Parathyroid adenoma (tissue), 2 donors: Measurements from ENCODE around the gene EFNA3.

Experiments used
- H2AFZ ChIP-seq: fragments of 300-600 bp; sonication (generic); one replicate; pipeline ENCODE4 v1.7.0; 2017; ENCODE audit warnings: antibody characterized with exemption, mild to moderate bottlenecking
- H3K27ac ChIP-seq: fragments of 300-600 bp; sonication (generic); one replicate; pipeline ENCODE4 v1.7.0; 2017
- H3K27me3 ChIP-seq: fragments of 300-600 bp; sonication (generic); one replicate; pipeline ENCODE4 v1.7.0; 2017; ENCODE audit warnings: low read length; ENCODE audit not compliant: control insufficient read depth, insufficient read depth
- H3K36me3 ChIP-seq: fragments of 300-600 bp; sonication (generic); one replicate; pipeline ENCODE4 v1.7.0; 2017; ENCODE audit warnings: low read length; ENCODE audit not compliant: control insufficient read depth, insufficient read depth
- H3K4me1 ChIP-seq: fragments of 300-600 bp; sonication (generic); one replicate; pipeline ENCODE4 v1.7.0; 2017; ENCODE audit warnings: control low read depth
- H3K4me2 ChIP-seq: fragments of 300-600 bp; sonication (generic); one replicate; pipeline ENCODE4 v1.7.0; 2017; ENCODE audit warnings: low read length
- H3K4me3 ChIP-seq: fragments of 300-600 bp; sonication (generic); one replicate; pipeline ENCODE4 v1.7.0; 2017; ENCODE audit warnings: low read depth, low read length
- H3K79me2 ChIP-seq: fragments of 300-600 bp; sonication (generic); one replicate; pipeline ENCODE4 v1.7.0; 2017; ENCODE audit warnings: control low read depth
- H3K9ac ChIP-seq: fragments of 300-600 bp; sonication (generic); one replicate; pipeline ENCODE4 v1.7.0; 2017; ENCODE audit warnings: mild to moderate bottlenecking
- H3K9me3 ChIP-seq: fragments of 300-600 bp; sonication (generic); one replicate; pipeline ENCODE4 v1.7.0; 2017; ENCODE audit warnings: low read length; ENCODE audit not compliant: control insufficient read depth
- TF ChIP-seq, protein P1 (sequence below): fragments of 300-600 bp; sonication (generic); IDR thresholded peaks from one replicate; pipeline ENCODE4 v1.7.0; 2017; ENCODE audit warnings: antibody characterized with exemption, mild to moderate bottlenecking
- donor health status: primary hyperparathyroidism.

Gene EFNA3

DNA sequence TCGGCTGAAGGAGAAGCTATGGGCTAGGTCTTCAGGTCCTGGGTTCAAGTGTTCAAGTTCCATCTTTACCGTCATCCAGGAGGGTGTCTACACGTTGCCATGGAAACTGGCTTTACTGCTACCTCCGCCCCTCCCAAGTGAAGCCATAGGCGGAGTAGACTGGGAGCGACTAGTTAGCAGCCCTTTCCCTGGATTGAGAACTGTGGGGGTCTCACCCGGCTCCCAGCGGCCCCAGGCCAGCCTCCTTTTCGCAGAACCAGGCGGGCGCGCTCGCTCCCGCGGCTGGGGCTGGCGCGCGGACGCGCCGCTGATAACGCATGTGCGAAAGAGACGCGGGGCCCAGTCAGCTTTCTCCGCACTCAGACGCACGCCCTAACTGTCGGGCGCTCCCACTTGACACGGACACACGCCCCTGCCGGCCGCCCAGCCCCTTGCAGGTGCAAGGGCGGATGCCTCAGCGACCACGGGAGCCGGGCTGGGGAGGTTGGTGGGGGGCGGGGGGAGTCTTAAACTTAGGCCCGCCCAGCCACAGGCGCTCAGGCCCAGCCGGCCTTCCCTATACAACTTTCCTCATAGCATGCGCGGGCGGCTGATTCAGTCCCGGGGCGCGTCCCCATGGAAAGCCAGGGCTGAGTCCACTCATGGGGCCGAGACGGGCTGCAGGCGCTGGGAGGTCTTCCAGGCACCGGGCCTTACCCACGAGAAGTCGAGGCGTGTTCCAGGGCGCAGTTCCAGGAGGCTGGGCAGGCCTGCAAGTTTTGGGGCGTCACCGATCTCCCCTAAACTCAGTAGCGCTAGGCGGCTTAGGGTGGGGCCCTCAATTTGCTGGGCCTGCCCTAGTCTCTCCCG, 7.7 kb upstream of the EFNA3 start:
- TF ChIP-seq, protein P1, sequence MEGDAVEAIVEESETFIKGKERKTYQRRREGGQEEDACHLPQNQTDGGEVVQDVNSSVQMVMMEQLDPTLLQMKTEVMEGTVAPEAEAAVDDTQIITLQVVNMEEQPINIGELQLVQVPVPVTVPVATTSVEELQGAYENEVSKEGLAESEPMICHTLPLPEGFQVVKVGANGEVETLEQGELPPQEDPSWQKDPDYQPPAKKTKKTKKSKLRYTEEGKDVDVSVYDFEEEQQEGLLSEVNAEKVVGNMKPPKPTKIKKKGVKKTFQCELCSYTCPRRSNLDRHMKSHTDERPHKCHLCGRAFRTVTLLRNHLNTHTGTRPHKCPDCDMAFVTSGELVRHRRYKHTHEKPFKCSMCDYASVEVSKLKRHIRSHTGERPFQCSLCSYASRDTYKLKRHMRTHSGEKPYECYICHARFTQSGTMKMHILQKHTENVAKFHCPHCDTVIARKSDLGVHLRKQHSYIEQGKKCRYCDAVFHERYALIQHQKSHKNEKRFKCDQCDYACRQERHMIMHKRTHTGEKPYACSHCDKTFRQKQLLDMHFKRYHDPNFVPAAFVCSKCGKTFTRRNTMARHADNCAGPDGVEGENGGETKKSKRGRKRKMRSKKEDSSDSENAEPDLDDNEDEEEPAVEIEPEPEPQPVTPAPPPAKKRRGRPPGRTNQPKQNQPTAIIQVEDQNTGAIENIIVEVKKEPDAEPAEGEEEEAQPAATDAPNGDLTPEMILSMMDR, result no peak
- Histone ChIP-seq H3K4me3 (peak overlapping the region; percentile 49), H3K9me3 (no peaks in the 10 kb centered on the region), H3K27me3 (no peaks in the 10 kb centered on the region), H3K9ac (no peak overlapping the region), H3K79me2 (no peaks in the 10 kb centered on the region), H3K4me1 (no peaks in the 10 kb centered on the region), H3K27ac (no peak overlapping the region), H2AFZ (peak overlapping the region; percentile 59), H3K4me2 (peak overlapping the region; percentile 71), H3K36me3 (no peaks in the 10 kb centered on the region)

DNA sequence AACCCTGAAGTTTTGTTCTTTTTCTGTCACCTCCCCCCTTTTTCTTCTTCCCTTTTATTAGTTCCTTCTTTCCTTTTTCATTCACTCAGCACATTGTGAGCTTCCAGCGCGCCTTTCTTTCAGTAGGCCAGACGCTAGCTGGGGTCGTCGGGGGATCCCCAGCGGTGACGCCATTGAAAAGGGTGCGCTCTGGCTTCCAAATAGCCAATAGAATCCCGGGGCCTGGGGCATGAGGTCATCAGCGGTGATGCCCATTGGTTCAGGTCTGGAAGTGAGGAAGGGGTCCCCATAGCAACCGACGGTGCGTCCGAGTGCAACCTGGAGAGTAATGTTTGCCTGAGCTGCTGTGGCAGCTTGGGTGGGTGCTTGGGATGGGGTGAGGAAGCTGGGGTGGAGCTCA, 6.9 kb upstream of the EFNA3 start:
- Histone ChIP-seq H3K79me2 (no peaks in the 10 kb centered on the region), H3K9me3 (no peaks in the 10 kb centered on the region), H3K4me3 (no peak overlapping the region), H3K27me3 (no peaks in the 10 kb centered on the region), H3K9ac (no peak overlapping the region), H3K4me2 (no peak overlapping the region), H2AFZ (peak overlapping the region; percentile 59), H3K4me1 (no peaks in the 10 kb centered on the region), H3K36me3 (no peaks in the 10 kb centered on the region), H3K27ac (no peak overlapping the region)
- TF ChIP-seq, protein P1, result no peak

DNA sequence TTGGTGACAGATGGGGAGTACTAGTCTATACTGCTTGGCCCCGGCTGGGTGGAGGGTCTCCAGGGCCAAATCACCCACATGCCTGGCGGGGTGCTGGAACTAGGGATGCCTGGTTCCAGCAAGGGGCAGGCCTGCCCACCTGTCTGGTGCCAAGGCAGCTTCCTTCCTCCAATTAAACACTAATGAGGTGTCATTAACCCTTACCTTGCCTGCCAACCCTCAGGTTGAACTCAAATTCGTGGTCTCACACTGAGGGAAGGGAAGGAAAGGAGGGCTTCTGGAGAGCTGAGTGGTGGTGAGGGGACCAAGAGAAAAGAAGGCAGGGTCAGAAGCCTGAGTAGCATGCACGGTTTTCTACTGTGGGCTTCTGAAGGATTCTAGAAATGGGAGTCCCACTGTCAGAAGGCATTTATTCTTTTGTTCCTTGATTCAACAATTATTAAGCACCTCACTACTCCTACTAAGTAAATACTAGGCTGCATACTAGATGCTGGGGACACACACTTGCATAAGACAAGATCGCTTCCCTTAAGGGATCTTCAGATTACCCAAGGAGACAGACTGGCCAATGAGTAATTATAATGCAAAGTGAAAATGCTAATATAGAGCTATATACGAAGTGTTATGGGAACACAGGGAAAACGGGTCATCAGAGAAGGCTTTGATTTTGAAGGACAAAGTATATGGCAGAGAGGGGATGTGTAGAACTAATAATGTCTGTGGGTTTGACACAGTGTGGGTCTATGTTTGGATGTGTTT, 5.9 kb upstream of the EFNA3 start:
- no peak overlapping the region for H3K4me2 ChIP-seq
- no peak overlapping the region for H2AFZ ChIP-seq
- no peak overlapping the region for H3K27ac ChIP-seq
- no peaks in the 10 kb centered on the region for H3K4me1 ChIP-seq
- TF ChIP-seq, protein P1, result no peak
- H3K9me3 ChIP-seq, result no peaks in the 10 kb centered on the region
- H3K27me3 ChIP-seq, result no peaks in the 10 kb centered on the region
- no peaks in the 10 kb centered on the region for H3K36me3 ChIP-seq
- no peaks in the 10 kb centered on the region for H3K79me2 ChIP-seq
- H3K9ac ChIP-seq, result no peak overlapping the region
- no peak overlapping the region for H3K4me3 ChIP-seq

DNA sequence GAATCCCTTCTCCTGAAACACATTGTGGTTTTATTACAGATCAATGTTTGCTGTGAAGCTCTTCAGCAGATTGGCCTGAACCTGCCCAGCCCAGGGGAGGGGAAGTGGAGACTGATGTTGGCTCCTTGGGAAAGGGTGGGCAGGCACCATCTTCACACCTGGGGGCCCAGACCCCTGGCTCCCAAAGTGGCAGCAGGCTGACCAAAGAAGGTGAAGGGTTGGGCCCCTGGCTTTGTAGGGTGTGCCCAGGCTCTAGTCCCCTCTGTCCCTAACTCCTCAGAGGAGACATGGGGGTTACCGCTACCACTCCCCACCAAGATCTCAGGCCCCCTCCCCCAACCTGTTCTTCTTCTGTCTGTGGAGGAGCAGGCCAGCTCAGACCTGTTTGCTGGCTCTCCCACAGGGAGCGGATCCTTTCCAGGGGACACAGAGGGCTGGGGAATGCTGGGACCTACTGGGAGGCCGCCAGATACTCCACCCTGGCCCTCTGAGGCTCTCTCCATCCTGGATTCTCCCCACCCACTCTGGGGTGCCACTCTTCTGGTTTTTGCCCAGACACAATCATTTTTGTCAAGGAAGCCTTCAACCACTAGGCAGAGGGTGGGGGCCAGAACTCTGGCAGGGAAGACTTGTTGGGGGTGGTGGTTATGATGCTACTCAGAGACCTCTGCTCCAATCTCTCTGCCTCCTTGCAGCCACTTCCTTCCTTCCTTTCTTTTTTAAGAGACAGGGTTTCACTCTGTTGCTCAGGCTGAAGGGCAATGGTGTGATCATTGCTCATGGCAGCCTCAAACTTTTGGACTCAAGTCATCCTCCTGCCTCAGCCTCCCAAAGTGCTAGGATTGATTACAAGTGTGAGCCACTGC, 5.0 kb upstream of the EFNA3 start:
- Histone ChIP-seq H3K36me3 (no peaks in the 10 kb centered on the region), H3K27ac (no peak overlapping the region), H2AFZ (no peak overlapping the region), H3K79me2 (no peaks in the 10 kb centered on the region), H3K4me3 (no peak overlapping the region), H3K4me2 (no peak overlapping the region), H3K4me1 (peaks cover 2% of the 10 kb centered on the region), H3K9ac (no peak overlapping the region), H3K9me3 (no peaks in the 10 kb centered on the region), H3K27me3 (no peaks in the 10 kb centered on the region)
- TF ChIP-seq, protein P1, result no peak
